ENCODE results near the gene DEFB126. TPM values are rescaled to one million over a fixed set of nuclear protein-coding genes. Genes with fewer than 3 reads are reported as not detected.
"Not testable (repeated sequence)": the region's sequence is repeated elsewhere in the genome, so short reads cannot be mapped to it uniquely, and the experiment has no call there.

Gene DEFB126
- total RNA-seq: not detected in 2 replicates

GRCh38 chr20:142290-142689 lies at the start of gene DEFB126:
Gene DEFB126 (plus strand): TSS chr20:142590. CDS start chr20:142629, 39 bp downstream.
- TF ChIP-seq CTCF (IDR thresholded peaks at IDR 0.05; ENCODE audit: insufficient read depth, low read depth, low read length): no peak
- no peak within 1 kb of the TSS for H3K4me3 ChIP-seq (ENCODE audit: low read depth, low read length)
- no peak for DNase-seq (ENCODE audit: low read depth)

GRCh38 chr20:93641-94040 lies 48.7 kb upstream of the DEFB126 start:
- no peak overlapping the region for H3K4me3 ChIP-seq (ENCODE audit: low read depth, low read length)
- no peak for TF ChIP-seq CTCF (IDR thresholded peaks at IDR 0.05; ENCODE audit: insufficient read depth, low read depth, low read length)
- DNase-seq (ENCODE audit: low read depth): no peak

GRCh38 chr20:95215-95614 lies 47.2 kb upstream of the DEFB126 start:
- no peak overlapping the region for H3K4me3 ChIP-seq (ENCODE audit: low read depth, low read length)
- TF ChIP-seq CTCF (IDR thresholded peaks at IDR 0.05; ENCODE audit: insufficient read depth, low read depth, low read length): no peak
- no peak for DNase-seq (ENCODE audit: low read depth)

GRCh38 chr20:97691-98090 lies 44.7 kb upstream of the DEFB126 start:
- not testable (repeated sequence) for H3K4me3 ChIP-seq (ENCODE audit: low read depth, low read length); DNase-seq (ENCODE audit: low read depth)

- no peak overlapping the region for H3K4me3 ChIP-seq (ENCODE audit: low read depth, low read length)
- no peak for DNase-seq (ENCODE audit: low read depth)
- no peak for TF ChIP-seq CTCF (IDR thresholded peaks at IDR 0.05; ENCODE audit: insufficient read depth, low read depth, low read length)
Measured at GRCh38 chr20:101975-102374, 40.4 kb upstream of the DEFB126 start.

- no peak for TF ChIP-seq CTCF (IDR thresholded peaks at IDR 0.05; ENCODE audit: insufficient read depth, low read depth, low read length)
- no peak for DNase-seq (ENCODE audit: low read depth)
- H3K4me3 ChIP-seq (ENCODE audit: low read depth, low read length): no peak overlapping the region
Measured at GRCh38 chr20:103456-103855, 38.9 kb upstream of the DEFB126 start.

GRCh38 chr20:112396-112795 lies 30.0 kb upstream of the DEFB126 start:
- H3K4me3 ChIP-seq (ENCODE audit: low read depth, low read length): no peak overlapping the region
- no peak for TF ChIP-seq CTCF (IDR thresholded peaks at IDR 0.05; ENCODE audit: insufficient read depth, low read depth, low read length)
- DNase-seq (ENCODE audit: low read depth): no peak
